ENCODE measurements around the gene LRRC58. TPM values are rescaled to one million over a fixed set of nuclear protein-coding genes. Genes with fewer than 3 reads are reported as not detected.

Gene LRRC58
- total and polyA plus RNA-seq, 2 of the 8 experiments (the other 6 are each of a cell fraction or from before 2014, with no cell fraction given), result 4.3 to 15.4 TPM

DNA sequence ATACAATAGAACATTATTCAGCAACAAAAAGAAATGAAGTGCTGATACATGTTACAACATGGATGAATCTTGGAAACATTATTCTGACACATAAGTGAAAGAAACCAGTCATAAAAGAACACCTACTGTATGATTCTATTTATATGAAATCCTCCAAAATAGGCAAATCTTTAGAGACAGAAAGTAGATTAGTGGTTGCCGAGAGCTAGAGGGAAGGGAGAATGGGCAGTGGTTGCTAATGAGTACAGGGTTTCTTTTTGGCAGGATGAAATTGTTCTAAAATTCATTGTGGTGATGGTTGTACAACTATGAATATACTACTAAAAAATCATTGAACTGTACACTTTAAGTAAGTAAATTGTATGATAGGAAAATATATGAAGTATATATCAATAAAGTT is 6.3 kb upstream of the LRRC58 start:
- Histone ChIP-seq H3K4me1 (replicated peaks in 1 of 4; ENCODE audit: control insufficient read depth in 3 of 4, insufficient read depth in 4 of 4, low read length in 3 of 4) (no peaks in the 10 kb centered on the region), H3K9ac (replicated peaks in 1 of 4; ENCODE audit: extremely low read depth in 1 of 4, low read depth in 3 of 4, low read length in 3 of 4) (no peak overlapping the region), H4K20me1 (replicated peaks in 1 of 2; ENCODE audit: control insufficient read depth in 1 of 2, insufficient read depth in 2 of 2, low read length in 2 of 2) (no peaks in the 10 kb centered on the region), H3K36me3 (ENCODE audit: control insufficient read depth in 2 of 4, insufficient read depth in 4 of 4, low read length in 3 of 4) (no peaks in the 10 kb centered on the region), H3K23ac (ENCODE audit: insufficient read length) (no peak overlapping the region), H3K14ac (ENCODE audit: insufficient read length) (no peak overlapping the region), H3K4me2 (ENCODE audit: insufficient read depth in 1 of 2, low read depth in 2 of 2, low read length in 2 of 2) (no peak overlapping the region), H2BK12ac (ENCODE audit: low read depth, low read length) (no peak overlapping the region), H3K56ac (replicated peaks; ENCODE audit: insufficient read length, low read depth, low read length) (no peak overlapping the region), H3K4ac (replicated peaks; ENCODE audit: insufficient read length, low read depth, low read length) (no peak overlapping the region), H3K79me2 (ENCODE audit: control insufficient read depth in 1 of 2, insufficient read depth in 2 of 2, low read length in 2 of 2) (no peaks in the 10 kb centered on the region), H3K27ac (ENCODE audit: low read depth, low read length) (no peak overlapping the region), H2BK15ac (ENCODE audit: low read length) (no peak overlapping the region), H2BK120ac (replicated peaks; ENCODE audit: low read depth, low read length) (no peak overlapping the region), H2AK5ac (ENCODE audit: low read depth, low read length) (no peak overlapping the region), H3K79me1 (ENCODE audit: low read depth, low read length) (no peaks in the 10 kb centered on the region), H4K5ac (ENCODE audit: insufficient read length, low read depth, low read length) (no peak overlapping the region), H3K9me3 (ENCODE audit: insufficient read depth in 2 of 2, low read depth in 1 of 2, low read length in 1 of 2) (no peaks in the 10 kb centered on the region), H3K18ac (ENCODE audit: extremely low read depth, low read length) (no peak overlapping the region), H2BK20ac (ENCODE audit: low read length) (no peak overlapping the region), H2AFZ (ENCODE audit: low read length) (no peak overlapping the region), H3K4me3 (ENCODE audit: extremely low read depth in 1 of 4, insufficient read depth in 2 of 4, low read depth in 3 of 4, low read length in 4 of 4) (no peak overlapping the region), H4K8ac (ENCODE audit: extremely low read depth, insufficient read depth, low read length) (no peak overlapping the region), H2BK5ac (ENCODE audit: low read depth, low read length) (no peak overlapping the region), H3K23me2 (ENCODE audit: low read depth, low read length) (no peaks in the 10 kb centered on the region), H4K91ac (replicated peaks; ENCODE audit: insufficient read length, low read length) (no peak overlapping the region), H3K27me3 (replicated peaks in 1 of 4; ENCODE audit: control insufficient read depth in 3 of 4, extremely low read depth in 1 of 4, insufficient read depth in 3 of 4, low read length in 3 of 4) (no peaks in the 10 kb centered on the region)
- DNase-seq (ENCODE audit: low read depth in 1 of 2, low spot score in 2 of 2) (no peak), FAIRE-seq (no peak)
- ChIA-PET CTCF (ENCODE audit: partially characterized antibody) (no interaction called here), POLR2A (ENCODE audit: partially characterized antibody) (interaction anchor here (1.2 kb wide), 1 partner anchor 11 kb away, joined by 3 read pairs; no protein-coding TSS in a partner anchor)
- 95% methylated on average over 1 of the region's 1 CpG; no CpG with 5 or more reads in 1 of the 2 experiments for WGBS, 2 experiments (ENCODE audit: extremely low coverage in 1 of 2, insufficient coverage in 1 of 2, insufficient read length in 1 of 2, insufficient replicate concordance in 2 of 2, low coverage in 1 of 2, low lambda C conversion rate in 2 of 2, missing lambda C conversion rate in 1 of 2)
- TF ChIP-seq BRCA1 (IDR thresholded peaks at IDR 0.05; ENCODE audit: low read depth, low read length), result no peak
- TF ChIP-seq RNF2 (IDR thresholded peaks at IDR 0.05; ENCODE audit: borderline replicate concordance, low read depth, low read length, missing control alignments, poor library complexity, severe bottlenecking), result no peak
- TF ChIP-seq NRF1 (IDR thresholded peaks at IDR 0.05; ENCODE audit: low read depth, low read length), result no peak
- no peak for TF ChIP-seq EGR1 (IDR thresholded peaks at IDR 0.05; ENCODE audit: borderline replicate concordance, low read depth, low read length)
- no peak for TF ChIP-seq CEBPB (IDR thresholded peaks at IDR 0.05; ENCODE audit: low read depth, low read length)
- TF ChIP-seq YY1 (IDR thresholded peaks at IDR 0.05; ENCODE audit: low read depth, low read length), result no peak
- TF ChIP-seq ZNF274 (IDR thresholded peaks at IDR 0.05; ENCODE audit: borderline replicate concordance, extremely low read depth, low read length), result no peak
- no peak for TF ChIP-seq CBX5 (IDR thresholded peaks at IDR 0.05; ENCODE audit: low read depth, low read length)
- no peak for TF ChIP-seq FOSL1 (IDR thresholded peaks at IDR 0.05; ENCODE audit: insufficient read depth, low read depth, low read length)
- no peak for TF ChIP-seq HDAC6 (IDR thresholded peaks at IDR 0.05; ENCODE audit: low read depth, low read length)
- TF ChIP-seq MAFK (IDR thresholded peaks at IDR 0.05; ENCODE audit: low read depth, low read length), result no peak
- TF ChIP-seq, protein P1, sequence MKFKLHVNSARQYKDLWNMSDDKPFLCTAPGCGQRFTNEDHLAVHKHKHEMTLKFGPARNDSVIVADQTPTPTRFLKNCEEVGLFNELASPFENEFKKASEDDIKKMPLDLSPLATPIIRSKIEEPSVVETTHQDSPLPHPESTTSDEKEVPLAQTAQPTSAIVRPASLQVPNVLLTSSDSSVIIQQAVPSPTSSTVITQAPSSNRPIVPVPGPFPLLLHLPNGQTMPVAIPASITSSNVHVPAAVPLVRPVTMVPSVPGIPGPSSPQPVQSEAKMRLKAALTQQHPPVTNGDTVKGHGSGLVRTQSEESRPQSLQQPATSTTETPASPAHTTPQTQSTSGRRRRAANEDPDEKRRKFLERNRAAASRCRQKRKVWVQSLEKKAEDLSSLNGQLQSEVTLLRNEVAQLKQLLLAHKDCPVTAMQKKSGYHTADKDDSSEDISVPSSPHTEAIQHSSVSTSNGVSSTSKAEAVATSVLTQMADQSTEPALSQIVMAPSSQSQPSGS (IDR thresholded peaks at IDR 0.05; ENCODE audit: low read length), result no peak
- no peak for TF ChIP-seq KDM4A (IDR thresholded peaks at IDR 0.05; ENCODE audit: low read depth, low read length, severe bottlenecking)
- no peak for TF ChIP-seq POLR2AphosphoS5 (IDR thresholded peaks at IDR 0.05; ENCODE audit: low read depth, low read length)

Data from H1 (cell line).